HG02973 (cell line): ENCODE data around the gene LCN2.
"Not testable (repeated sequence)": the region's sequence is repeated elsewhere in the genome, so short reads cannot be mapped to it uniquely, and the experiment has no call there.

Source experiments
- ATAC-seq: cut with Tn5 transposase; IDR thresholded peaks from one replicate; pipeline ENCODE4 v1.9.1; 2021; ENCODE audit warnings: moderate library complexity; ENCODE audit not compliant: unreplicated experiment

Gene LCN2

GRCh38 chr9:128163523-128164306 is 14.5 kb downstream of the LCN2 start:
- no peak for ATAC-seq

- no peak for ATAC-seq
Measured at GRCh38 chr9:128164307-128164885, 15.1 kb downstream of the LCN2 start.

GRCh38 chr9:128166169-128166568 is 16.9 kb downstream of the LCN2 start:
- ATAC-seq = no peak

- ATAC-seq = no peak
Measured at GRCh38 chr9:128167209-128167608, 18.0 kb downstream of the LCN2 start.

- ATAC-seq = no peak
Measured at GRCh38 chr9:128168731-128169308, 19.6 kb downstream of the LCN2 start.

- ATAC-seq = no peak
Measured at GRCh38 chr9:128169492-128169891, 20.2 kb downstream of the LCN2 start.

GRCh38 chr9:128169925-128170324 is 20.7 kb downstream of the LCN2 start:
- ATAC-seq = no peak

GRCh38 chr9:128174062-128174461 is 24.8 kb downstream of the LCN2 start:
- ATAC-seq = no peak

GRCh38 chr9:128175102-128175563 is 25.9 kb downstream of the LCN2 start:
- ATAC-seq = no peak

GRCh38 chr9:128175726-128176125 is 26.5 kb downstream of the LCN2 start:
- ATAC-seq = no peak

GRCh38 chr9:128178806-128179431 is 29.7 kb downstream of the LCN2 start:
- ATAC-seq = no peak

- no peak for ATAC-seq
Measured at GRCh38 chr9:128180001-128180400, 30.7 kb downstream of the LCN2 start.

GRCh38 chr9:128180447-128180846 is 31.2 kb downstream of the LCN2 start:
- ATAC-seq = no peak

GRCh38 chr9:128181480-128181879 is 32.2 kb downstream of the LCN2 start:
- not testable (repeated sequence) for ATAC-seq

GRCh38 chr9:128182893-128183588 is 33.8 kb downstream of the LCN2 start:
- ATAC-seq = no peak

GRCh38 chr9:128185979-128186965 is 37.0 kb downstream of the LCN2 start:
- no peak for ATAC-seq

GRCh38 chr9:128187361-128187760 is 38.1 kb downstream of the LCN2 start:
- ATAC-seq = no peak

- ATAC-seq = no peak
Measured at GRCh38 chr9:128188209-128188608, 39.0 kb downstream of the LCN2 start.

- no peak for ATAC-seq
Measured at GRCh38 chr9:128190013-128190412, 40.8 kb downstream of the LCN2 start.
